Activated T-helper 1 cell treated with anti-CD3 and anti-CD28 coated beads, Interleukin-12 subunit alpha, Interleukin-12 subunit beta, Interleukin-2, Interleukin-4 antibody, amounts not matched to agents 30 ng/mL and 10 ng/mL and 1 ng/mL, durations not matched to agents 14 hours and 24 hours and 36 hours (primary cell): ENCODE data around the gene NKAIN2. TPM values are rescaled to one million over a fixed set of nuclear protein-coding genes. Genes with fewer than 3 reads are reported as not detected.
"Not testable (repeated sequence)": the region's sequence is repeated elsewhere in the genome, so short reads cannot be mapped to it uniquely, and the experiment has no call there.

ENCODE experiments used
- DNase-seq: peaks from one replicate; pipeline ENCODE4 v3.0.0; 2021; ENCODE audit warnings: low spot score
- H3K27ac Mint-ChIP-seq: one replicate; pipeline ENCODE4 v1.8.0; 2021; ENCODE audit warnings: mild to moderate bottlenecking, mixed read lengths
- H3K27me3 Mint-ChIP-seq: one replicate; pipeline ENCODE4 v1.8.0; 2022; ENCODE audit warnings: mild to moderate bottlenecking, moderate library complexity, mixed read lengths; ENCODE audit not compliant: insufficient read depth
- H3K36me3 Mint-ChIP-seq: one replicate; pipeline ENCODE4 v1.8.0; 2021; ENCODE audit warnings: low read depth, mixed read lengths
- H3K4me1 Mint-ChIP-seq: one replicate; pipeline ENCODE4 v1.8.0; 2021; ENCODE audit warnings: low read depth, mixed read lengths
- H3K4me3 Mint-ChIP-seq: one replicate; pipeline ENCODE4 v1.8.0; 2021; ENCODE audit warnings: mild to moderate bottlenecking, moderate library complexity, mixed read lengths
- H3K9me3 Mint-ChIP-seq: one replicate; pipeline ENCODE4 v1.8.0; 2021; ENCODE audit warnings: mixed read lengths
- intact Hi-C: fragments of 100-400 bp; cut with micrococcal nuclease; formaldehyde crosslinking; loops from one replicate; pipeline ENCODE4 v1.15.1; 2024
- total RNA-seq: library from RNA; stranded (reverse); gene quantifications from 2 replicates; pipeline ENCODE4 v1.2.3, GENCODE V29; 2022

NKAIN2 gene
- total RNA-seq, 1 donor from 2014 or later, result not detected

GRCh38 chr6:124459268-124459667 lies 655.6 kb downstream of the NKAIN2 start:
- intact Hi-C loops, result no loop called here
- Mint-ChIP-seq H3K36me3 (no peaks in the 10 kb centered on the region), H3K4me1 (no peaks in the 10 kb centered on the region), H3K4me3 (no peak overlapping the region), H3K27ac (no peak overlapping the region), H3K27me3 (no peaks in the 10 kb centered on the region), H3K9me3 (peaks cover 1% of the 10 kb centered on the region)
- DNase-seq, result no peak

- no peaks in the 10 kb centered on the region for H3K4me1 Mint-ChIP-seq
- intact Hi-C loops, result no loop called here
- no peak for DNase-seq
- H3K4me3 Mint-ChIP-seq, result no peak overlapping the region
- H3K36me3 Mint-ChIP-seq, result no peaks in the 10 kb centered on the region
- H3K27ac Mint-ChIP-seq, result no peak overlapping the region
- peaks cover 5% of the 10 kb centered on the region for H3K9me3 Mint-ChIP-seq
- no peaks in the 10 kb centered on the region for H3K27me3 Mint-ChIP-seq
Observed at GRCh38 chr6:124462750-124463149, 659.1 kb downstream of the NKAIN2 start.

- intact Hi-C loops, result no loop called here
- DNase-seq, result no peak
- Mint-ChIP-seq H3K27me3 (no peaks in the 10 kb centered on the region), H3K9me3 (peaks cover 5% of the 10 kb centered on the region), H3K4me1 (no peaks in the 10 kb centered on the region), H3K4me3 (no peak overlapping the region), H3K36me3 (no peaks in the 10 kb centered on the region), H3K27ac (no peak overlapping the region)
Observed at GRCh38 chr6:124463271-124463670, 659.6 kb downstream of the NKAIN2 start.

DNA sequence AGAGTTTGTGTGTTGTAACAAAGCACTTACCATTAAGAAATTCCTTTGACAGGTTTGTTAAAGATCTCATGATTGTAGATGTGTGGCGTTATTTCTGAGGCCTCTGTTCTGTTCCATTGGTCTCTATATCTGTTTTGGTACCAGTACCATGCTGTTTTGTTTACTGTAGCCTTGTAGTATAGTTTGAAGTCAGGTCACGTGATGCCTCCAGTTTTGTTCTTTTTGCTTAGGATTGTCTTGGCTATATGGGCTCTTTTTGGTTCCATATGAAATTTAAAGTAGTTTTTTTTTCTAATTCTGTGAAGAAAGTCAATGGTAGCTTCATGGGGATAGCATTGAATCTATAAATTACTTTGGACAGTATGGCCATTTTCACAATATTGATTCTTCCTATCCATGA lies 660.9 kb downstream of the NKAIN2 start:
- H3K27ac Mint-ChIP-seq, H3K36me3 Mint-ChIP-seq, H3K27me3 Mint-ChIP-seq, H3K4me3 Mint-ChIP-seq, H3K9me3 Mint-ChIP-seq, intact Hi-C loops, DNase-seq, H3K4me1 Mint-ChIP-seq: not testable (repeated sequence)

GRCh38 chr6:124466949-124467348 lies 663.3 kb downstream of the NKAIN2 start:
- intact Hi-C loops, result no loop called here
- Mint-ChIP-seq H3K4me3 (no peak overlapping the region), H3K27ac (no peak overlapping the region), H3K36me3 (no peaks in the 10 kb centered on the region), H3K9me3 (peaks cover 5% of the 10 kb centered on the region), H3K27me3 (no peaks in the 10 kb centered on the region), H3K4me1 (no peaks in the 10 kb centered on the region)
- no peak for DNase-seq

DNA sequence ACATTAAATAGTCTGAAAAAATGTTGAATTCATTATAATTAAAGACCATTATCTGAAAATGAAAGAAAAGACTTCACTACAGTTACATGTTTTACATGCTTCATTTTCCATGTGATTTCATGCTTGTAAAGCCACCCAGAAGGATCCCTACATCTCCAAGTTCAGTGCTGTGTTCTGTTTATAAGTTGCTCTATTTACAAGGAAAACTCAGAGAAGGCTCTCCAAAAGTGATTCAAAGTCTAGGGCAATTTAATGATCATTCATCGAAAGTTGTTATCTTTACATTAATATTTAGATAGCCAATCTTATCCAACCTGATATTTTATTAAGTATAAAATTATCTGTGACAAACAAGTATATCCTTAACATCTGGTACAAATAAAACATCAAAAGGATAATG lies 663.7 kb downstream of the NKAIN2 start:
- no peaks in the 10 kb centered on the region for H3K27me3 Mint-ChIP-seq
- DNase-seq, result no peak
- no peaks in the 10 kb centered on the region for H3K36me3 Mint-ChIP-seq
- H3K4me3 Mint-ChIP-seq, result no peak overlapping the region
- H3K27ac Mint-ChIP-seq, result no peak overlapping the region
- H3K9me3 Mint-ChIP-seq, result peaks cover 5% of the 10 kb centered on the region
- intact Hi-C loops, result no loop called here
- H3K4me1 Mint-ChIP-seq, result no peaks in the 10 kb centered on the region

- Mint-ChIP-seq H3K36me3 (no peaks in the 10 kb centered on the region), H3K27ac (no peak overlapping the region), H3K27me3 (no peaks in the 10 kb centered on the region), H3K9me3 (no peaks in the 10 kb centered on the region), H3K4me3 (no peak overlapping the region), H3K4me1 (no peaks in the 10 kb centered on the region)
- intact Hi-C loops, result no loop called here
- no peak for DNase-seq
Observed at GRCh38 chr6:124470803-124471202, 667.1 kb downstream of the NKAIN2 start.

DNA sequence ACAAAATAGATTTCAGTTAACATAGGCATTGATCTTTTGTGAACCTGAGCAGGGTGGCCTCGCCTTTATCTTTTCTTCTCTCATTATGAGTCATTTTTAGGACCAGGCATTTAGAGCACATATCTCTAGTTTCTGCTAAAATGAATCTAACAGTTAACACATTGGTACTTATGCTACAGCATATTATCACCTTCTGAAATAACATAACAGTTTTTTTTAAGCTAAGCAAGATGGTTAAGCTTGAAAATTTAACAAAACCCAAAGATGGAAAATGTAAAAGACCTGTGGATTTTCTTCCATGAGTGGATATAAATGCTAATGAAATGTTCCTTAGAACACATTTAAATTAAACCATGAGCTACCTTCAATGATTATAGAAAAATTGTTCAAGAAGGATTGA lies 671.5 kb downstream of the NKAIN2 start:
- Mint-ChIP-seq H3K36me3 (no peaks in the 10 kb centered on the region), H3K4me3 (no peak overlapping the region), H3K27me3 (no peaks in the 10 kb centered on the region), H3K4me1 (no peaks in the 10 kb centered on the region), H3K27ac (no peak overlapping the region), H3K9me3 (no peaks in the 10 kb centered on the region)
- DNase-seq, result no peak
- intact Hi-C loops, result no loop called here

DNA sequence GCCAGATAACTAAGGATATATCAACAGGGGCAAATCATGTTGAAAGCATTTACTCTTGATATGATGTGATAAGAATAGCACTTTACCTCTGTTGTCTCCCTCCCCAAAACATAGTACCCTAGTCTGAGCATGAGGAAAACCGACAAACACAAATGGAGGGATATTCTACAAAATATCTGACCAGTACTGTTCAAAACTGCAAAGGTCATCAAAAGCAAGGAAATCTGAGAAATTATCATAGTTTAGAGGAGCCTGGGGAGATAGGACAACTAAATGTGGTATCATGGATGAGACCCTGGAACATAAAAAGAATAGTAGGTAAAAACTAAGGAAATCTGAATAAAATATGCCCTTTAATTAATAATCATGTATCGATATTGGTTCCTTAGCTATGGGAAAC lies 675.2 kb downstream of the NKAIN2 start:
- no peaks in the 10 kb centered on the region for H3K9me3 Mint-ChIP-seq
- H3K27me3 Mint-ChIP-seq, result no peaks in the 10 kb centered on the region
- H3K4me1 Mint-ChIP-seq, result no peaks in the 10 kb centered on the region
- no peak overlapping the region for H3K4me3 Mint-ChIP-seq
- no peak overlapping the region for H3K27ac Mint-ChIP-seq
- H3K36me3 Mint-ChIP-seq, result no peaks in the 10 kb centered on the region
- DNase-seq, result no peak
- intact Hi-C loops, result no loop called here

GRCh38 chr6:124479991-124480430 lies 676.3 kb downstream of the NKAIN2 start:
- Mint-ChIP-seq H3K27ac (no peak overlapping the region), H3K9me3 (no peaks in the 10 kb centered on the region), H3K36me3 (no peaks in the 10 kb centered on the region), H3K4me1 (no peaks in the 10 kb centered on the region), H3K4me3 (no peak overlapping the region), H3K27me3 (no peaks in the 10 kb centered on the region)
- DNase-seq, result no peak
- intact Hi-C loops, result no loop called here

GRCh38 chr6:124482071-124482491 lies 678.4 kb downstream of the NKAIN2 start:
- H3K36me3 Mint-ChIP-seq, result no peaks in the 10 kb centered on the region
- no peaks in the 10 kb centered on the region for H3K9me3 Mint-ChIP-seq
- H3K27ac Mint-ChIP-seq, result no peak overlapping the region
- no peak for DNase-seq
- no peaks in the 10 kb centered on the region for H3K27me3 Mint-ChIP-seq
- H3K4me1 Mint-ChIP-seq, result no peaks in the 10 kb centered on the region
- H3K4me3 Mint-ChIP-seq, result no peak overlapping the region
- intact Hi-C loops, result no loop called here

GRCh38 chr6:124487623-124488431 lies 684.2 kb downstream of the NKAIN2 start:
- H3K4me1 Mint-ChIP-seq, result no peaks in the 10 kb centered on the region
- H3K4me3 Mint-ChIP-seq, result no peak overlapping the region
- DNase-seq, result no peak
- no peaks in the 10 kb centered on the region for H3K27me3 Mint-ChIP-seq
- intact Hi-C loops, result no loop called here
- H3K9me3 Mint-ChIP-seq, result no peaks in the 10 kb centered on the region
- no peaks in the 10 kb centered on the region for H3K36me3 Mint-ChIP-seq
- no peak overlapping the region for H3K27ac Mint-ChIP-seq

- H3K36me3 Mint-ChIP-seq, result no peaks in the 10 kb centered on the region
- H3K27me3 Mint-ChIP-seq, result no peaks in the 10 kb centered on the region
- no peak for DNase-seq
- H3K27ac Mint-ChIP-seq, result no peak overlapping the region
- no peaks in the 10 kb centered on the region for H3K4me1 Mint-ChIP-seq
- H3K9me3 Mint-ChIP-seq, result no peaks in the 10 kb centered on the region
- intact Hi-C loops, result no loop called here
- H3K4me3 Mint-ChIP-seq, result no peak overlapping the region
Observed at GRCh38 chr6:124490122-124490521, 686.5 kb downstream of the NKAIN2 start.

GRCh38 chr6:124493259-124493658 lies 689.6 kb downstream of the NKAIN2 start:
- Mint-ChIP-seq H3K4me1 (no peaks in the 10 kb centered on the region), H3K27me3 (no peaks in the 10 kb centered on the region), H3K27ac (no peak overlapping the region), H3K4me3 (no peak overlapping the region), H3K36me3 (no peaks in the 10 kb centered on the region), H3K9me3 (no peaks in the 10 kb centered on the region)
- intact Hi-C loops, result no loop called here
- DNase-seq, result no peak
